ENCODE measurements around the gene SYNJ1.
"Not testable (repeated sequence)": the region's sequence is repeated elsewhere in the genome, so short reads cannot be mapped to it uniquely, and the experiment has no call there.

Gene SYNJ1

GRCh38 chr21:32739946-32740345 lies 12.1 kb upstream of the SYNJ1 start:
- TF ChIP-seq CTCF (IDR thresholded peaks at IDR 0.05; ENCODE audit: low read depth, low read length): no peak
- Histone ChIP-seq H3K36me3 (peaks cover 88% of the 10 kb centered on the region), H3K4me1 (no peaks in the 10 kb centered on the region), H3K27me3 (no peaks in the 10 kb centered on the region), H3K9me3 (no peaks in the 10 kb centered on the region), H3K4me3 (ENCODE audit: low read depth, low read length) (no peak overlapping the region)
- no peak for DNase-seq

GRCh38 chr21:32736083-32736482 lies 8.3 kb upstream of the SYNJ1 start:
- not testable (repeated sequence) for H3K27me3 ChIP-seq; DNase-seq; H3K4me3 ChIP-seq (ENCODE audit: low read depth, low read length); H3K4me1 ChIP-seq; H3K9me3 ChIP-seq
- H3K36me3 ChIP-seq: peaks cover 76% of the 10 kb centered on the region

- no peaks in the 10 kb centered on the region; the same call in 1 of the 2 replicates for H3K4me1 ChIP-seq
- peaks cover 72% of the 10 kb centered on the region for H3K36me3 ChIP-seq
- H3K27me3 ChIP-seq: no peaks in the 10 kb centered on the region
- no peak for TF ChIP-seq CTCF (IDR thresholded peaks at IDR 0.05; ENCODE audit: low read depth, low read length)
- no peak overlapping the region for H3K4me3 ChIP-seq (ENCODE audit: low read depth, low read length)
- DNase-seq: no peak
- no peaks in the 10 kb centered on the region for H3K9me3 ChIP-seq
Observed at GRCh38 chr21:32735524-32735923, 7.7 kb upstream of the SYNJ1 start.

- Histone ChIP-seq H3K4me3 (ENCODE audit: low read depth, low read length) (no peak overlapping the region), H3K27me3 (no peaks in the 10 kb centered on the region), H3K9me3 (no peaks in the 10 kb centered on the region), H3K4me1 (no peaks in the 10 kb centered on the region; the same call in 1 of the 2 replicates), H3K36me3 (peaks cover 60% of the 10 kb centered on the region)
- no peak for TF ChIP-seq CTCF (IDR thresholded peaks at IDR 0.05; ENCODE audit: low read depth, low read length)
- DNase-seq: no peak
Observed at GRCh38 chr21:32733990-32734613, 6.3 kb upstream of the SYNJ1 start.

GRCh38 chr21:32733356-32733755 lies 5.5 kb upstream of the SYNJ1 start:
- no peaks in the 10 kb centered on the region; the same call in 1 of the 2 replicates for H3K4me1 ChIP-seq
- TF ChIP-seq CTCF (IDR thresholded peaks at IDR 0.05; ENCODE audit: low read depth, low read length): no peak
- H3K36me3 ChIP-seq: peaks cover 56% of the 10 kb centered on the region
- no peaks in the 10 kb centered on the region for H3K9me3 ChIP-seq
- no peak overlapping the region for H3K4me3 ChIP-seq (ENCODE audit: low read depth, low read length)
- H3K27me3 ChIP-seq: no peaks in the 10 kb centered on the region
- DNase-seq: no peak

- no peak for DNase-seq
- no peaks in the 10 kb centered on the region; the same call in 1 of the 2 replicates for H3K4me1 ChIP-seq
- H3K9me3 ChIP-seq: no peaks in the 10 kb centered on the region
- TF ChIP-seq CTCF (IDR thresholded peaks at IDR 0.05; ENCODE audit: low read depth, low read length): no peak
- H3K36me3 ChIP-seq: peaks cover 50% of the 10 kb centered on the region
- no peak overlapping the region for H3K4me3 ChIP-seq (ENCODE audit: low read depth, low read length)
- H3K27me3 ChIP-seq: no peaks in the 10 kb centered on the region
Observed at GRCh38 chr21:32732544-32732943, 4.7 kb upstream of the SYNJ1 start.

Measured in BE2C (cell line).